Measurements from ENCODE around the gene THSD7A. TPM values are rescaled to one million over a fixed set of nuclear protein-coding genes. Genes with fewer than 3 reads are reported as not detected.

Gene THSD7A
- total RNA-seq, 1 experiment from 2014 or later = 0.68 TPM

DNA sequence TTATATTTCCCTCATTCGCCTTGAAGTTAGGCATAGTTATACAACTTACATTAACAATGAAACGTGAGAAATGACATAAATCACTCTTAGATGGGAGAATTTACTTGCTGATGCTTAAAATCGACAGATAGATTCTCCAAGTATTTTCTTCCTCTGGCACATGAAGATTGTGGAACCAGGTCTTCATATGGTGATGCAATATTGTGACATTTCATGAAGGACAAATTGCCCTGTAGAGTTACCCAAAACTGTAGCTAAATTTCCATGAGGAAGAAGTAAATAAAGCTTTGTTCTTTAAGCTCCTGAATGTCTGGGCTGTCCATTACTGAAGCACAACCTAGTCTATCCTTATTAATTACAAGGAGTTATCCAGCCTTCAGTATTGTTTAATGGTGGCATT is 353.1 kb downstream of the THSD7A start:
- Mint-ChIP-seq H3K4me1 (peaks cover 13% of the 10 kb centered on the region), H3K27me3 (ENCODE audit: low read depth) (no peaks in the 10 kb centered on the region), H3K4me3 (no peak overlapping the region), H3K36me3 (no peaks in the 10 kb centered on the region), H3K27ac (no peak overlapping the region), H3K9me3 (no peaks in the 10 kb centered on the region)
- DNase-seq (ENCODE audit: low spot score) (no peak), ATAC-seq (no peak)
- ChIA-PET POLR2A (no interaction called here), CTCF (no interaction called here)
- TF ChIP-seq, protein P1, sequence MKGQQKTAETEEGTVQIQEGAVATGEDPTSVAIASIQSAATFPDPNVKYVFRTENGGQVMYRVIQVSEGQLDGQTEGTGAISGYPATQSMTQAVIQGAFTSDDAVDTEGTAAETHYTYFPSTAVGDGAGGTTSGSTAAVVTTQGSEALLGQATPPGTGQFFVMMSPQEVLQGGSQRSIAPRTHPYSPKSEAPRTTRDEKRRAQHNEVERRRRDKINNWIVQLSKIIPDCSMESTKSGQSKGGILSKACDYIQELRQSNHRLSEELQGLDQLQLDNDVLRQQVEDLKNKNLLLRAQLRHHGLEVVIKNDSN (CRISPR knock-in tag; IDR thresholded peaks at IDR 0.05) = no peak
- TF ChIP-seq, protein P2, sequence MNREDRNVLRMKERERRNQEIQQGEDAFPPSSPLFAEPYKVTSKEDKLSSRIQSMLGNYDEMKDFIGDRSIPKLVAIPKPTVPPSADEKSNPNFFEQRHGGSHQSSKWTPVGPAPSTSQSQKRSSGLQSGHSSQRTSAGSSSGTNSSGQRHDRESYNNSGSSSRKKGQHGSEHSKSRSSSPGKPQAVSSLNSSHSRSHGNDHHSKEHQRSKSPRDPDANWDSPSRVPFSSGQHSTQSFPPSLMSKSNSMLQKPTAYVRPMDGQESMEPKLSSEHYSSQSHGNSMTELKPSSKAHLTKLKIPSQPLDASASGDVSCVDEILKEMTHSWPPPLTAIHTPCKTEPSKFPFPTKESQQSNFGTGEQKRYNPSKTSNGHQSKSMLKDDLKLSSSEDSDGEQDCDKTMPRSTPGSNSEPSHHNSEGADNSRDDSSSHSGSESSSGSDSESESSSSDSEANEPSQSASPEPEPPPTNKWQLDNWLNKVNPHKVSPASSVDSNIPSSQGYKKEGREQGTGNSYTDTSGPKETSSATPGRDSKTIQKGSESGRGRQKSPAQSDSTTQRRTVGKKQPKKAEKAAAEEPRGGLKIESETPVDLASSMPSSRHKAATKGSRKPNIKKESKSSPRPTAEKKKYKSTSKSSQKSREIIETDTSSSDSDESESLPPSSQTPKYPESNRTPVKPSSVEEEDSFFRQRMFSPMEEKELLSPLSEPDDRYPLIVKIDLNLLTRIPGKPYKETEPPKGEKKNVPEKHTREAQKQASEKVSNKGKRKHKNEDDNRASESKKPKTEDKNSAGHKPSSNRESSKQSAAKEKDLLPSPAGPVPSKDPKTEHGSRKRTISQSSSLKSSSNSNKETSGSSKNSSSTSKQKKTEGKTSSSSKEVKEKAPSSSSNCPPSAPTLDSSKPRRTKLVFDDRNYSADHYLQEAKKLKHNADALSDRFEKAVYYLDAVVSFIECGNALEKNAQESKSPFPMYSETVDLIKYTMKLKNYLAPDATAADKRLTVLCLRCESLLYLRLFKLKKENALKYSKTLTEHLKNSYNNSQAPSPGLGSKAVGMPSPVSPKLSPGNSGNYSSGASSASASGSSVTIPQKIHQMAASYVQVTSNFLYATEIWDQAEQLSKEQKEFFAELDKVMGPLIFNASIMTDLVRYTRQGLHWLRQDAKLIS (CRISPR knock-in tag; IDR thresholded peaks at IDR 0.05; ENCODE audit: borderline replicate concordance) = no peak
- TF ChIP-seq ZNF121 (CRISPR knock-in tag; IDR thresholded peaks at IDR 0.05) = no peak
- no peak for TF ChIP-seq KAT7 (CRISPR knock-in tag; IDR thresholded peaks at IDR 0.05; ENCODE audit: borderline replicate concordance)
- TF ChIP-seq ZBTB21 (CRISPR knock-in tag; IDR thresholded peaks at IDR 0.05; ENCODE audit: borderline replicate concordance) = no peak
- no peak for TF ChIP-seq ZNF263 (CRISPR knock-in tag; IDR thresholded peaks at IDR 0.05; ENCODE audit: low read depth)
- no peak for TF ChIP-seq PRRX2 (CRISPR knock-in tag; IDR thresholded peaks at IDR 0.05)

DNA sequence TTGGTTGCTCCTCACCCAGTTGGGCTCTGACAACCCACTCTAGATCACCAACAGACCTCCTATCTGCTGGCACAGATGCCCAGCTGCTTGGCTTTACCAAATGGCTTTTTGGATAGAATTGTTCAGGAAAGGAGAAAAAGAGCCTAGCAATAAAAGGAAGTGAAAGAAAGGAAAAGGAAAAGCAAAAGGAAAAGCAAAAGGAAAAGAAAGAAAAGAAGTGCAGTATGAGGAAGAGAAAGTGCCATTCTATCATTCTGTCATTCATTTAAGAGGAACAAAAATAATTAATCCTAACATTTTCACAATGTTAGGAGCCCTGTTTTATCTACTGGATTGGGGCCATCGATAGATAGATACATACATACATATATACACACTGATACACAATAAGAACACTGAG is 353.6 kb downstream of the THSD7A start:
- Mint-ChIP-seq H3K9me3 (no peaks in the 10 kb centered on the region), H3K4me3 (no peak overlapping the region), H3K27me3 (ENCODE audit: low read depth) (no peaks in the 10 kb centered on the region), H3K27ac (no peak overlapping the region), H3K36me3 (no peaks in the 10 kb centered on the region), H3K4me1 (peaks cover 11% of the 10 kb centered on the region)
- DNase-seq (ENCODE audit: low spot score) (no peak), ATAC-seq (no peak)
- ChIA-PET CTCF (no interaction called here), POLR2A (no interaction called here)
- TF ChIP-seq HMGA2 (CRISPR knock-in tag; IDR thresholded peaks at IDR 0.05) (no peak), GRHL2 (CRISPR knock-in tag; IDR thresholded peaks at IDR 0.05; ENCODE audit: insufficient replicate concordance, severe bottlenecking) (no peak), ATF1 (CRISPR knock-in tag; IDR thresholded peaks at IDR 0.05) (no peak), ELF4 (CRISPR knock-in tag; IDR thresholded peaks at IDR 0.05; ENCODE audit: low read depth) (no peak), FOXP4 (CRISPR knock-in tag; IDR thresholded peaks at IDR 0.05) (no peak), SMAD3 (CRISPR knock-in tag; IDR thresholded peaks at IDR 0.05; ENCODE audit: borderline replicate concordance) (no peak), NFATC4 (CRISPR knock-in tag; IDR thresholded peaks at IDR 0.05) (no peak), RORB (CRISPR knock-in tag; IDR thresholded peaks at IDR 0.05) (no peak), ZNF416 (CRISPR knock-in tag; IDR thresholded peaks at IDR 0.05) (no peak), ZNF138 (CRISPR knock-in tag; conservative IDR thresholded peaks at IDR 0.05) (no peak), ESRRA (CRISPR knock-in tag; IDR thresholded peaks at IDR 0.05; ENCODE audit: borderline replicate concordance) (no peak), OVOL2 (CRISPR knock-in tag; IDR thresholded peaks at IDR 0.05; ENCODE audit: borderline replicate concordance) (no peak)
- TF ChIP-seq, protein P3, sequence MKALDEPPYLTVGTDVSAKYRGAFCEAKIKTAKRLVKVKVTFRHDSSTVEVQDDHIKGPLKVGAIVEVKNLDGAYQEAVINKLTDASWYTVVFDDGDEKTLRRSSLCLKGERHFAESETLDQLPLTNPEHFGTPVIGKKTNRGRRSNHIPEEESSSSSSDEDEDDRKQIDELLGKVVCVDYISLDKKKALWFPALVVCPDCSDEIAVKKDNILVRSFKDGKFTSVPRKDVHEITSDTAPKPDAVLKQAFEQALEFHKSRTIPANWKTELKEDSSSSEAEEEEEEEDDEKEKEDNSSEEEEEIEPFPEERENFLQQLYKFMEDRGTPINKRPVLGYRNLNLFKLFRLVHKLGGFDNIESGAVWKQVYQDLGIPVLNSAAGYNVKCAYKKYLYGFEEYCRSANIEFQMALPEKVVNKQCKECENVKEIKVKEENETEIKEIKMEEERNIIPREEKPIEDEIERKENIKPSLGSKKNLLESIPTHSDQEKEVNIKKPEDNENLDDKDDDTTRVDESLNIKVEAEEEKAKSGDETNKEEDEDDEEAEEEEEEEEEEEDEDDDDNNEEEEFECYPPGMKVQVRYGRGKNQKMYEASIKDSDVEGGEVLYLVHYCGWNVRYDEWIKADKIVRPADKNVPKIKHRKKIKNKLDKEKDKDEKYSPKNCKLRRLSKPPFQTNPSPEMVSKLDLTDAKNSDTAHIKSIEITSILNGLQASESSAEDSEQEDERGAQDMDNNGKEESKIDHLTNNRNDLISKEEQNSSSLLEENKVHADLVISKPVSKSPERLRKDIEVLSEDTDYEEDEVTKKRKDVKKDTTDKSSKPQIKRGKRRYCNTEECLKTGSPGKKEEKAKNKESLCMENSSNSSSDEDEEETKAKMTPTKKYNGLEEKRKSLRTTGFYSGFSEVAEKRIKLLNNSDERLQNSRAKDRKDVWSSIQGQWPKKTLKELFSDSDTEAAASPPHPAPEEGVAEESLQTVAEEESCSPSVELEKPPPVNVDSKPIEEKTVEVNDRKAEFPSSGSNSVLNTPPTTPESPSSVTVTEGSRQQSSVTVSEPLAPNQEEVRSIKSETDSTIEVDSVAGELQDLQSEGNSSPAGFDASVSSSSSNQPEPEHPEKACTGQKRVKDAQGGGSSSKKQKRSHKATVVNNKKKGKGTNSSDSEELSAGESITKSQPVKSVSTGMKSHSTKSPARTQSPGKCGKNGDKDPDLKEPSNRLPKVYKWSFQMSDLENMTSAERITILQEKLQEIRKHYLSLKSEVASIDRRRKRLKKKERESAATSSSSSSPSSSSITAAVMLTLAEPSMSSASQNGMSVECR (CRISPR knock-in tag; IDR thresholded peaks at IDR 0.05; ENCODE audit: borderline replicate concordance) = no peak
- TF ChIP-seq, protein P4, sequence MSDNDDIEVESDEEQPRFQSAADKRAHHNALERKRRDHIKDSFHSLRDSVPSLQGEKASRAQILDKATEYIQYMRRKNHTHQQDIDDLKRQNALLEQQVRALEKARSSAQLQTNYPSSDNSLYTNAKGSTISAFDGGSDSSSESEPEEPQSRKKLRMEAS (CRISPR knock-in tag; IDR thresholded peaks at IDR 0.05) = no peak
- TF ChIP-seq, protein P5, sequence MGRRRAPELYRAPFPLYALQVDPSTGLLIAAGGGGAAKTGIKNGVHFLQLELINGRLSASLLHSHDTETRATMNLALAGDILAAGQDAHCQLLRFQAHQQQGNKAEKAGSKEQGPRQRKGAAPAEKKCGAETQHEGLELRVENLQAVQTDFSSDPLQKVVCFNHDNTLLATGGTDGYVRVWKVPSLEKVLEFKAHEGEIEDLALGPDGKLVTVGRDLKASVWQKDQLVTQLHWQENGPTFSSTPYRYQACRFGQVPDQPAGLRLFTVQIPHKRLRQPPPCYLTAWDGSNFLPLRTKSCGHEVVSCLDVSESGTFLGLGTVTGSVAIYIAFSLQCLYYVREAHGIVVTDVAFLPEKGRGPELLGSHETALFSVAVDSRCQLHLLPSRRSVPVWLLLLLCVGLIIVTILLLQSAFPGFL (CRISPR knock-in tag; IDR thresholded peaks at IDR 0.05; ENCODE audit: borderline replicate concordance) = no peak
- TF ChIP-seq, protein P6, sequence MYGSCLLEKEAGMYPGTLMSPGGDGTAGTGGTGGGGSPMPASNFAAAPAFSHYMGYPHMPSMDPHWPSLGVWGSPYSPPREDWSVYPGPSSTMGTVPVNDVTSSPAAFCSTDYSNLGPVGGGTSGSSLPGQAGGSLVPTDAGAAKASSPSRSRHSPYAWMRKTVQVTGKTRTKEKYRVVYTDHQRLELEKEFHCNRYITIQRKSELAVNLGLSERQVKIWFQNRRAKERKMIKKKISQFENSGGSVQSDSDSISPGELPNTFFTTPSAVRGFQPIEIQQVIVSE (CRISPR knock-in tag; IDR thresholded peaks at IDR 0.05; ENCODE audit: borderline replicate concordance) = no peak
